ENCODE measurements around the gene HDAC4. TPM values are rescaled to one million over a fixed set of nuclear protein-coding genes. Genes with fewer than 3 reads are reported as not detected.

The HDAC4 gene
- total RNA-seq, 1 experiment from 2014 or later = 47.6 TPM

GRCh38 chr2:239359196-239359912 lies 41.5 kb downstream of the HDAC4 start:
- intact Hi-C loops (cut with micrococcal nuclease) = no loop called here
- Histone ChIP-seq H3K27me3 (ENCODE audit: insufficient read depth, low read length) (no peaks in the 10 kb centered on the region), H3K27ac (ENCODE audit: low read depth, low read length) (no peak overlapping the region), H3K4me3 (replicated peaks in 1 of 2; ENCODE audit: low read depth in 1 of 2, low read length in 2 of 2) (no peak overlapping the region), H3K4me2 (ENCODE audit: low read length) (no peak overlapping the region), H4K20me1 (ENCODE audit: insufficient read depth) (no peaks in the 10 kb centered on the region), H3K36me3 (ENCODE audit: control insufficient read depth in 1 of 2, insufficient read depth in 2 of 2, low read length in 2 of 2) (no peaks in the 10 kb centered on the region), H3K9me3 (ENCODE audit: control insufficient read depth in 1 of 2, insufficient read depth in 1 of 2, low read depth in 1 of 2, low read length in 2 of 2) (peaks cover 5 to 8% of the 10 kb centered on the region in 2 experiments; a peak in 2 of 4 replicates), H2AFZ (ENCODE audit: low read depth, low read length, poor library complexity, severe bottlenecking) (no peak overlapping the region), H3K9me2 (ENCODE audit: insufficient read depth) (no peaks in the 10 kb centered on the region), H3K9ac (ENCODE audit: low read length) (no peak overlapping the region), H3K79me2 (ENCODE audit: insufficient read depth, low read length) (peaks cover 3% of the 10 kb centered on the region; the same call in 1 of the 2 replicates), H3K4me1 (ENCODE audit: control insufficient read depth in 1 of 2, insufficient read depth in 2 of 2, low read length in 2 of 2) (no peaks in the 10 kb centered on the region)
- no TSS peak for BruUV-seq (replicated peaks)
- CTCF ChIA-PET = no interaction called here
- ATAC-seq = no peak
- RAD21 ChIA-PET (ENCODE audit: low non-redundant PET in 1 of 2, low total read pairs in 2 of 2, uncharacterized antibody in 2 of 2, unreplicated experiment in 2 of 2) = no interaction called here
- DNase-seq (ENCODE audit: low read depth, low spot score) = no peak
- POLR2A ChIA-PET = no interaction called here
- TF ChIP-seq CEBPB (IDR thresholded peaks at IDR 0.05; ENCODE audit: low read depth) = no peak
- TF ChIP-seq EZH2 (IDR thresholded peaks at IDR 0.05) = no peak
- no peak for TF ChIP-seq FOSL1 (IDR thresholded peaks at IDR 0.05; ENCODE audit: low read depth)
- no peak for TF ChIP-seq POLR2AphosphoS5 (IDR thresholded peaks at IDR 0.05; ENCODE audit: low read depth, low read length)
- TF ChIP-seq SIN3A (IDR thresholded peaks at IDR 0.05; ENCODE audit: low read depth) = no peak
- TF ChIP-seq CTCF (IDR thresholded peaks at IDR 0.05 in 2 of 3, conservative IDR thresholded peaks at IDR 0.05 in 1 of 3; ENCODE audit: borderline replicate concordance in 1 of 3, insufficient read depth in 1 of 3, low read depth in 2 of 3, low read length in 2 of 3) = no peak
- no peak for TF ChIP-seq ELF1 (IDR thresholded peaks at IDR 0.05; ENCODE audit: borderline replicate concordance, low read depth)
- no peak for TF ChIP-seq ATF3 (IDR thresholded peaks at IDR 0.05)
- TF ChIP-seq YY1 (IDR thresholded peaks at IDR 0.05; ENCODE audit: extremely low read depth, insufficient replicate concordance, low read depth, low read length) = no peak
- no peak for TF ChIP-seq MAX (IDR thresholded peaks at IDR 0.05)
- no peak for TF ChIP-seq ZBTB33 (IDR thresholded peaks at IDR 0.05; ENCODE audit: extremely low read depth, insufficient replicate concordance, low read length)
- TF ChIP-seq EZH2phosphoT487 (IDR thresholded peaks at IDR 0.05; ENCODE audit: borderline replicate concordance) = no peak
- no peak for TF ChIP-seq REST (IDR thresholded peaks at IDR 0.05; ENCODE audit: low read depth)
- no peak for TF ChIP-seq CBX3 (IDR thresholded peaks at IDR 0.05; ENCODE audit: low read depth)
- TF ChIP-seq ZNF274 (IDR thresholded peaks at IDR 0.05; ENCODE audit: low read depth, low read length) = no peak
- TF ChIP-seq RAD21 (IDR thresholded peaks at IDR 0.05; ENCODE audit: low read depth) = no peak
- no peak for TF ChIP-seq SRF (IDR thresholded peaks at IDR 0.05; ENCODE audit: low read depth)
- no peak for TF ChIP-seq EGR1 (IDR thresholded peaks at IDR 0.05; ENCODE audit: low read depth)
- no peak for TF ChIP-seq JUND (IDR thresholded peaks at IDR 0.05)
